Effector memory CD8-positive, alpha-beta T cell (primary cell): ENCODE results near the gene ALOX5.

ENCODE experiments used
- ATAC-seq: fragments of 150-1000 bp; cut with Tn5 transposase; replicated peaks from 2 replicates; pipeline ENCODE4 v1.10.0; 2021; ENCODE audit warnings: mild to moderate bottlenecking, moderate library complexity
- DNase-seq, 3 experiments: peaks; one replicate each; pipeline ENCODE4 v3.0.0; 2021
- H3K27ac Mint-ChIP-seq, 2 donors: one replicate each; pipeline ENCODE4 v1.8.0; 2022; ENCODE audit warnings: mild to moderate bottlenecking in 2 of 2, mixed read lengths in 2 of 2, moderate library complexity in 2 of 2
- H3K27me3 Mint-ChIP-seq, 2 donors: one replicate each; pipeline ENCODE4 v1.8.0; 2022; ENCODE audit warnings: mixed read lengths in 2 of 2
- H3K36me3 Mint-ChIP-seq: one replicate; pipeline ENCODE4 v1.8.0; 2022; ENCODE audit warnings: mild to moderate bottlenecking, moderate library complexity, mixed read lengths; ENCODE audit not compliant: insufficient read depth
- H3K4me1 Mint-ChIP-seq, 2 donors: one replicate each; pipeline ENCODE4 v1.8.0; 2022; ENCODE audit warnings: low read depth in 2 of 2, mixed read lengths in 2 of 2
- H3K4me3 Mint-ChIP-seq, 2 donors: one replicate each; pipeline ENCODE4 v1.8.0; 2022; ENCODE audit warnings: mild to moderate bottlenecking in 2 of 2, mixed read lengths in 2 of 2, moderate library complexity in 2 of 2
- H3K9me3 Mint-ChIP-seq, 2 donors: one replicate each; pipeline ENCODE4 v1.8.0; 2022; ENCODE audit warnings: mixed read lengths in 2 of 2

ALOX5 gene

DNA sequence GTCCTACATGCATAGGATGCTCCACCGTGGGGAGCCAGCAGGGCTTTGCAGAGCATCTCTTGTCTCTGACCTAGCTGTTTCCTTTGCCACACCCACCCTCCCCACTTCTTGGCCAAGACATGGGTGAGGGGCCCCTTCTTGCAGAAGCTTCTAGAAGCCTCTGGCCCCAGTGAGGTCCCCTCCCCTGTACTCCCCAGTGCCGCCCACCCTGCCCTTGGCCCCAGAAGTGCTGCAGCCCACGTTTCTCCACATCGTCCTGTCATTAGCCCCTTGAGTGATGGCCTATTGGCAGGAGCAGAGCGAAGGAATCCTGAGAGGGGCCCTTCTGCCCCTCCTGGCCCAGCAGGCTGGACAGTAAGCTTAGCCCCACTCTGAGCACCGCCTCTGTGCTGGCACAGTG, 43.7 kb downstream of the ALOX5 start:
- peaks cover 9 to 15% of the 10 kb centered on the region in 2 donors for H3K27me3 Mint-ChIP-seq
- H3K4me3 Mint-ChIP-seq, result peak overlapping the region; percentile 80 to 88
- ATAC-seq (no peak), DNase-seq (no peak)
- H3K9me3 Mint-ChIP-seq, result no peaks in the 10 kb centered on the region
- peaks cover 4% of the 10 kb centered on the region for H3K36me3 Mint-ChIP-seq
- peak overlapping the region in 1 of 2 donors; percentile 98 for H3K27ac Mint-ChIP-seq
- peaks cover 31 to 49% of the 10 kb centered on the region in 2 donors for H3K4me1 Mint-ChIP-seq

DNA sequence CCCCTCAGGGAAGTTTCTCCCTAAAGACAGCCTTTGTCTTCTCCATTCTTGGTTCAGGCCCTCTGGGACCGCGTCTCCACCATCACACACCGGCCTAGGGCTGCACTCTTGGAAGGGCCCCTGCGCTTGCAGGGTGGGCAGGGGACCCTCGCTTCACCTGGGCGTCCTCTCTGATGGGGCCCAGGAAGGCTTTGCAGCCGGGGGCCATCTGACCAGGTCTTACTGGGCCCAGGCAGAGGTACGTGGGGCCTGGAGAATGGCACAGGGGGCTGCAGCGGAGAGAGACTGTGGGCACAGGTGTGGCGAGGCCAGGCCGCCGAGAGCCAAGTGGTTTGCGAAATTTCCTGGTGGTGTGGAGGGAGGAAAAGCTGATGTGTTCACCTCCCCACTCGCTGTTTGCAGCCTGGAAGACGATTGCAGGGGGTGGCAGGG, 44.4 kb downstream of the ALOX5 start:
- Mint-ChIP-seq H3K27me3 (peaks cover 9 to 15% of the 10 kb centered on the region in 2 donors), H3K4me1 (peaks cover 31 to 55% of the 10 kb centered on the region in 2 donors), H3K36me3 (peaks cover 7% of the 10 kb centered on the region), H3K27ac (peak overlapping the region; percentile 96 to 98), H3K4me3 (peak overlapping the region; percentile 80 to 88), H3K9me3 (no peaks in the 10 kb centered on the region)
- DNase-seq, result no peak
- no peak for ATAC-seq

DNA sequence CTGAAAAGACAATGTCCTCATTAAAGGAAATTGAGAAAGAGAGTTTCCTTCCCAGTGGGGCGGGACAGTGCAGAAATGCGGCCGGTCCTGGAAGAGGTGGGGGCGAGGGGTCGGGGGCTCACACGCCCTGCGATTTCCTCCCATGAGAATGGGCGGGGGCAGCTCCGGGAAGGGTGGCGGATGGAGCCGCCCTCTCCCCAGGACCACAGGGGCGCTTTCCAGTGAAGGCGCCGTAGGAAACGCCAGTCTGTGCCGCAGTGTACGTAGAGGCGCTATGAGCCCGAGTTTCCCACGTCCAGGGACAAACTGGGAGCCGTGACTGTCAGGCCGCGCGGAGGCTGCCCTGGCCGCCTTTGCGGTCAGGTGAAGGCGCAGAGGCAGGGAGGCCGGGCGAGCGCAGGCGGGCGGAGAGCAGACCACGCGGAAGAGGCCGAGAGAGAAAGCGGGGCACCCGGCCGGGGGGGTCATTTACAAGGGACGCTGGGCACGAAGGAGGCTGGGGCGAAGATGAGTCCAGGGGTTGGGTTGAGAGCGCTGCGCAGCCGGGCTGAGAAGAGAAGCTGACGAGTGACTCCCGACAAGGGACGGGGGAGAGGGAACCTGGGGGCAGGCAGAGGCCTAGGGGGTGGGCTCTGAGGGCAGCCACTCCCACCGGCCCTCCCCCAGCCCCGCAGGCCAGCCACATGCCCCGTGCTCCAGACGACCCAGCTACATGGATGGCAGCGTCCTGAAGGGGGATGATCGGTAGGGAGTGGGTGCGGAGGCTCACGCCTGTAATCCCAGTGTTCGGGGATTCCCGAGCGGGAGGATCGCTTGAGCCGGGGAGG, 45.0 kb downstream of the ALOX5 start:
- no peaks in the 10 kb centered on the region for H3K9me3 Mint-ChIP-seq
- peaks cover 7% of the 10 kb centered on the region for H3K36me3 Mint-ChIP-seq
- H3K4me3 Mint-ChIP-seq, result peak overlapping the region; percentile 80 to 88
- H3K4me1 Mint-ChIP-seq, result peaks cover 32 to 56% of the 10 kb centered on the region in 2 donors
- peaks cover 9 to 15% of the 10 kb centered on the region in 2 donors for H3K27me3 Mint-ChIP-seq
- peak; percentile 21 to 37 (median 25) for DNase-seq
- peak; percentile 63 for ATAC-seq
- H3K27ac Mint-ChIP-seq, result peak overlapping the region; percentile 96 to 98

DNA sequence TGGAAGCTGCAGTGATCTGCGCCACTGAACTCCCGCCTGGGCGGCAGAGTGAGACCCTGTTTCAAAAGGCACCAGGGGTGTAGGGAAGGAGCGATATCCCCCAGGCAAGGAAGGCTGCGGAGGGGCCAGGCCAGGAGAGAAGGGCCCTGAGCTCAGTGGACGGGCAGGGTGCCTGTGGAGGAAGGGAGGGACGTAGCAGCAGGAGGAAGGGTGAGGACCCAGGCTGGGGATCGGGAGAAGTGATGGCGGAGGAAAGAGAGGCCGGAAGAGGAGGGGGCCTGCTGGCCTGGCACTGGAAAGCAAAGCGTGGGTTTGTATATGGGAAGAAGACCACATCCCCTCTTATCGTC, 45.6 kb downstream of the ALOX5 start:
- peaks cover 35 to 61% of the 10 kb centered on the region in 2 donors for H3K4me1 Mint-ChIP-seq
- no peak for ATAC-seq
- peak overlapping the region; percentile 80 to 88 for H3K4me3 Mint-ChIP-seq
- DNase-seq, result no peak
- H3K9me3 Mint-ChIP-seq, result no peaks in the 10 kb centered on the region
- peaks cover 7% of the 10 kb centered on the region for H3K36me3 Mint-ChIP-seq
- H3K27me3 Mint-ChIP-seq, result peaks cover 9 to 15% of the 10 kb centered on the region in 2 donors
- H3K27ac Mint-ChIP-seq, result peak overlapping the region; percentile 96 to 98

DNA sequence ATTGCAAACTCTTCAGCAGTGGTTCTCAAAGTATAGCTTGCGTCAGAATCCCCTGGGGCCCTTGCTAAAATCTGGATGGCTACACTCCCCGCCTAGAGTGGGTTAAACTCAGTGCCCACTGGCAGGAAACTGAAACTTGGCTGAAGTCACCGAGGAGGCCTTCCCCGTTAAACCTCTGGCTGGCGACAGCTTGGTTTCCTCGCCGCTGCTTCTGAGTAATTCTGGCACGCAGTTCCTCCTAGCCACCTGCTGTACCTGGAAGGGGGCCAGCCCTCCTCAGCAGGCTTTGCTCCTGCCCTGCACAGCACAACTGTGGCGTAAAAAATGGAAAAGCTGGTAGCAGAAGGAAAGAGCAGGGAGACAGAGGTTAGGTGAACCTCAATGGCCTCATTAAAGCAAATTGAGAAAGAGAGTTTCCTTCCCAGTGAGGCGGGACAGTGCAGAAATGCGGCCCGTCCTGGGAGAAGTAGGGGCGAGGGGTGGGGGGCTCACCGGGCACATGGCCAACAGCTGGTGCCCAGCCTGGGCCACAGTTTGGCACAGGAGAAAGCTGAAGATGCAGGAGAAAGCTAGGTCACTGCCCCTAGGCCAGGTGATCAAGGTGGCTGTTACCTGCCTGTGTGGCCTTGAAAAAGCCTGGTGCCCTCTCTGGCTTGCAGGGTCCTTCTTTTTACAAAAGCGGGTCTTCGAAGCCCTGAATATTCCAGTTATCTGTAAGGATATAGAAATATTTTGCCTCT, 46.6 kb downstream of the ALOX5 start:
- Mint-ChIP-seq H3K4me3 (peak overlapping the region; percentile 80 to 88), H3K27ac (peak overlapping the region; percentile 96 to 98), H3K27me3 (peaks cover 9 to 15% of the 10 kb centered on the region in 2 donors), H3K9me3 (no peaks in the 10 kb centered on the region), H3K4me1 (peaks cover 35 to 66% of the 10 kb centered on the region in 2 donors), H3K36me3 (peaks cover 7% of the 10 kb centered on the region)
- ATAC-seq (peak; percentile 61), DNase-seq (peak; percentile 24 to 46 (median 40))

DNA sequence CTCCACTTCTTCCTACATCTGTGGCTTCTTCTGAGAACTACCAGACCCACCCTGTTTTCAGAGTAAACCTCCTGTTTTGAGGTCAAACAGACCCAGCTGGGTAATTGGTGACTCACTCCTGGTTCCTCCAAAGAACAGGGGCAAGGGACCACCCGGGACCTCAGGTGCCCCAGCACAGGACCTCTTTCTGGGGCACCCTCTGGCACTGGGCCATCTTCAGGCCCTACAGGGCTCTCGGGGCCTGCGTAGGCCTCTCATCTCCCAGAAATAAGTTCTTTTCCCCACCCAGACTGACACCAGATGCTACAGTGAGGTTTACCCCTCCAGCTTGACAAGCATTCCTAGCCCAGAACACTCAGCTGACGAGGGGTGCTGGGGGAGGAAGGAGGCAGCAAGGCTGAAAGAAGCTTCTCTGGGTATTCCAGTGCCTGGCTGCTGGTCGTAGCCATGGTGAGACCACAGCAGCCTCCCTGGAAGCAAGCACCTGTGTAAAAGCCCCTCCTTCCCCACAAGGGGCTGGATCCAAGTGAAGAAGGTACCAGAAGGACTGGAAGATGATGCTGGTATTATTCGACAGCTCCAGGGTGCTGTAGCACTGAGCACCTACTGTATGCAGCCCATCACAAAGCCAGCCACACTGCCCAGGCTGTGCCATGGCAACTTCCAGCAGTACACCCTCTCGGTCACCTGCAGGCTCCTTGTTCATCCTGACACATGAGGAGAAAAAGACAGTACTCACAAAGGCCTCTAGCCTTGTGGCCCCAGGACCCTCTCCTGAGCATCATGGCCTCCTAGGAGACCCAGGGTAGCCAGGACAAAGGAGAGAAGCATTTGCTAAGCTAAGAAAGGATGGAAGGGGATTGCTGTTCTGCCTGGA, 47.4 kb downstream of the ALOX5 start:
- Mint-ChIP-seq H3K27ac (peak overlapping the region; percentile 96 to 98), H3K36me3 (peaks cover 7% of the 10 kb centered on the region), H3K27me3 (peaks cover 9 to 12% of the 10 kb centered on the region in 2 donors), H3K4me3 (peak overlapping the region; percentile 80 to 88), H3K9me3 (no peaks in the 10 kb centered on the region), H3K4me1 (peaks cover 40 to 74% of the 10 kb centered on the region in 2 donors)
- ATAC-seq (peak; percentile 41), DNase-seq (peak in 1 of 3 experiments; percentile 17)

DNA sequence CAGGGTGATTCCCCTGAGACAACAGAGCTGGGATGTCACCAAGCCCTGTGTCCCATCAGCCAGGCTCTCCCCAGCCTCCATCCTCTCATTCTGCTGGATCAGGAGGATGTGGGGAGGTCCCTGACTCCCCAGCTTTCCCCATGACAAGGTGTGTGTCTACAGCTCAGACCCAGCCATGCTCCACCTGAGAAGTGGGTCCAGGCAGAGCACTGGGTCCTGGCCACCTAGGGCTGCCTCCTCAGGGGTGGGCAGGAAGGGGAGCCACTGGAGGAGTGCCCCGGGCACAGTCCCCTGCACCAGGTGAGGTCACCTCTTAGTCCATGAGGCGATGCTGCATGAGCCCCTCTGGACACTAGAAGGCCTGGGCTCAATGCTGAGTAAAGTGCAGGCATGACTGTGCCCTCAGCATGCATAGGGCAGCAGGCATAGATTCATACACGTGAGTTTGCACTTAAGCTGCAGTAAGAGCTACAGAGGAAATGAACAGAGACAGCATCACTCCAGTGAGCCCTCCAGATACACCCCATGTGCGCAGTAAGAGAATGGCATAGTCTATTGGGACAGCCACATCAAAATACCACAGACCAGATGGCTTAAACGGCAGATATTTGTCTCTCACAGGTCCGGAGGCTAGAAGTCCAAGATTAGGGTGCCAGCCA, 48.3 kb downstream of the ALOX5 start:
- DNase-seq, result no peak
- Mint-ChIP-seq H3K9me3 (no peaks in the 10 kb centered on the region), H3K4me1 (peaks cover 43 to 76% of the 10 kb centered on the region in 2 donors), H3K4me3 (peak overlapping the region in 1 of 2 donors; percentile 80), H3K27ac (peak overlapping the region; percentile 96 to 98), H3K27me3 (peaks cover 7 to 9% of the 10 kb centered on the region in 2 donors), H3K36me3 (peaks cover 7% of the 10 kb centered on the region)
- no peak for ATAC-seq

DNA sequence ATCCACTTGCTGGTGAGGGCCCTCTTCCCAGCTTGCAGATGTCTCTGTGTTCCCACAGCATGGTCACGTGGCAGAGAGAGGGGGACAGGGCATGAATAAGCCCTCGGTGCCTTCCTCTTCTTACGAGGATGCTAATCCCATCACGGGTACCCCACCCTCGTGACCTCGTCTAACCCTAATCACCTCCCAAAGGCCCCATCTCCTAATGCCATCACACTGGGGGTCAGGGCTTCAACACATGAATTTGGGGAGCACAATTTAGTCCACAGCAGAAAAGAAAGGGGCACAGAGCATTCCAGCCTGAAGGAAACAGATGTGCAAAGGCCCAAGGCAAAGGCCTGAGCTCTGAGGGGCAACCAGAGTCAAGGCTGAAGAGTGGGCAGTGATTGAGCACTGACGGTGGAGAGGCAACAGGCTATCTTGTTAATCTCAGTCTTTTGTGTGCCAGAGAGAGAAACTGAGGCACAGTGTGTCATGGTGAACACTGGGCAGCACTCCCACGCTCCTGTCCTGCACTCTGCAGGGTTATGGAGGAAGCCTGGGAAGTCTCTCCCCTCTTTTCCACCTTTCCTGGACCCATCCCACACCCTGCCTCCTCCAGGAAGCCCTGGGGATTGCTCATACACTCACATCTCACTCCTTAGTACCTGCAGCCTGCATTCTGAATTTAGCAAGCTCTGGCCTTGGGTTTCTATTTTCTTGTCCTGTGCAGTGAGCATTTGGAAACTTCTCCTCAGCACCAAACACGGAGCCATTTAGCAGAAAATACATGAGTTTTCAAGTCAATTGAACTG, 49.0 kb downstream of the ALOX5 start:
- H3K4me3 Mint-ChIP-seq, result no peak overlapping the region
- H3K27ac Mint-ChIP-seq, result peak overlapping the region in 1 of 2 donors; percentile 98
- DNase-seq (no peak), ATAC-seq (no peak)
- H3K27me3 Mint-ChIP-seq, result peaks cover 7 to 11% of the 10 kb centered on the region in 2 donors
- peaks cover 7% of the 10 kb centered on the region for H3K36me3 Mint-ChIP-seq
- peaks cover 43 to 70% of the 10 kb centered on the region in 2 donors for H3K4me1 Mint-ChIP-seq
- no peaks in the 10 kb centered on the region for H3K9me3 Mint-ChIP-seq

DNA sequence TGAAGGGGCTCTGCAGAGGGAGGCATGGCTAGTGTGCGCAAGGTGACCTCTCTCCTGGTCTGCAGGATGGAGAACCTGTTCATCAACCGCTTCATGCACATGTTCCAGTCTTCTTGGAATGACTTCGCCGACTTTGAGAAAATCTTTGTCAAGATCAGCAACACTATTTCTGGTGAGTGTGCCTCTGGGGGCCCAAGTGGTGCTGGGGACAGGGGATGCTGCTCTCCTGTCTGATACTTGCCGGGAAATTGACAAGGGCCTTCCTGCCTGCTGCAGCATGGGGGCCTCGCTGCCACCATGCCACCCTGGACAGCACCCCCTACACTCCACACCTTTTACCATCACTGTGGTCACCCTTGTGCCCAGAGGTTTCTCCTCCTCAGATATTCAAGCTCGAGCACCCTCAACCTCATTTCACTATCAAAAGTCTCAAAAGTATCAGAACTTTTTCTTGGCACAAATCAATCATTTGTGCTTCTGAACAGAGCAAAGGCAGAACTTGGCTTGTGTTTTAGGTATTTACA, 50.0 kb downstream of the ALOX5 start:
- no peak overlapping the region for H3K4me3 Mint-ChIP-seq
- DNase-seq (no peak), ATAC-seq (no peak)
- H3K27ac Mint-ChIP-seq, result peak overlapping the region in 1 of 2 donors; percentile 68
- H3K4me1 Mint-ChIP-seq, result peaks cover 37 to 64% of the 10 kb centered on the region in 2 donors
- H3K27me3 Mint-ChIP-seq, result peaks cover 10 to 12% of the 10 kb centered on the region in 2 donors
- no peaks in the 10 kb centered on the region for H3K9me3 Mint-ChIP-seq
- H3K36me3 Mint-ChIP-seq, result peaks cover 7% of the 10 kb centered on the region

DNA sequence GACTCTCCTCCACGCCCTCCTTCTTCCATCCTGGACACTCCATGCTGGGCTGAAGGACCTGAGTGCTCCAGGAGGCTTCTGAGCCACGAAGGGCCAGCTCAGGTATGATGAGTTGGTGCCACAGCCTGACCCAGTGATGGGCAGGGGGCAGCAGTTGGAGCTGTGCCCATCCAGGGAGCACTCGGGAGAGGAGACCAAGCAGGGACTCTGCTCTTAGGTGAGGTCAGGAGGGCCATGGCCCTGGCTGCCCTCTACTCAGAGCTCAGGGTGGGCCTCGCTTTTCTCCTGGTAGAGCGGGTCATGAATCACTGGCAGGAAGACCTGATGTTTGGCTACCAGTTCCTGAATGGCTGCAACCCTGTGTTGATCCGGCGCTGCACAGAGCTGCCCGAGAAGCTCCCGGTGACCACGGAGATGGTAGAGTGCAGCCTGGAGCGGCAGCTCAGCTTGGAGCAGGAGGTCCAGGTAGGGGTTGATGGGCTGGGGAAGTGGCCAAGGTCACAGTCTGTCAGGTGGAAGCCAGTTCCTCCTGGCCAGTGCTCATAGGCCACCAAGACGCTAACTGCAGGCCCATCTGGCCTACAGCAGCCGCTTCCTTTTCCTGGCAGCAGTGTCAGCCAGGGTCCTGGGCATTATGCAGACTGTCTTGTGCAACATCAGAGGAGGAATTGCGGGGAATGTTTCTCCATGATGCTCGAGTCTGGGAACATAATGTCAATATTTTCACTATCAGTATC, 50.8 kb downstream of the ALOX5 start:
- DNase-seq, result no peak
- Mint-ChIP-seq H3K4me1 (peaks cover 29 to 58% of the 10 kb centered on the region in 2 donors), H3K9me3 (no peaks in the 10 kb centered on the region), H3K27ac (peak overlapping the region in 1 of 2 donors; percentile 68), H3K27me3 (peaks cover 13 to 17% of the 10 kb centered on the region in 2 donors), H3K4me3 (no peak overlapping the region), H3K36me3 (peaks cover 7% of the 10 kb centered on the region)
- ATAC-seq, result no peak
